D721Med (cell line): ENCODE data around the gene FGD5.

Source experiments
- DNase-seq: peaks from one replicate; pipeline ENCODE4 v3.0.0; 2011; ENCODE audit warnings: low spot score; ENCODE audit not compliant: insufficient read length
- FAIRE-seq: peaks from 2 replicates; lab custom pipeline; 2011; peaks lifted over from hg19 to GRCh38; lab: Jason Lieb, UNC
- TF ChIP-seq, protein P1 (sequence below): IDR thresholded peaks from 2 replicates; pipeline ENCODE4 v1.5.1; 2012; ENCODE audit warnings: mild to moderate bottlenecking, control low read depth; ENCODE audit not compliant: insufficient read depth; ENCODE audit errors: missing control alignments

The FGD5 gene

DNA sequence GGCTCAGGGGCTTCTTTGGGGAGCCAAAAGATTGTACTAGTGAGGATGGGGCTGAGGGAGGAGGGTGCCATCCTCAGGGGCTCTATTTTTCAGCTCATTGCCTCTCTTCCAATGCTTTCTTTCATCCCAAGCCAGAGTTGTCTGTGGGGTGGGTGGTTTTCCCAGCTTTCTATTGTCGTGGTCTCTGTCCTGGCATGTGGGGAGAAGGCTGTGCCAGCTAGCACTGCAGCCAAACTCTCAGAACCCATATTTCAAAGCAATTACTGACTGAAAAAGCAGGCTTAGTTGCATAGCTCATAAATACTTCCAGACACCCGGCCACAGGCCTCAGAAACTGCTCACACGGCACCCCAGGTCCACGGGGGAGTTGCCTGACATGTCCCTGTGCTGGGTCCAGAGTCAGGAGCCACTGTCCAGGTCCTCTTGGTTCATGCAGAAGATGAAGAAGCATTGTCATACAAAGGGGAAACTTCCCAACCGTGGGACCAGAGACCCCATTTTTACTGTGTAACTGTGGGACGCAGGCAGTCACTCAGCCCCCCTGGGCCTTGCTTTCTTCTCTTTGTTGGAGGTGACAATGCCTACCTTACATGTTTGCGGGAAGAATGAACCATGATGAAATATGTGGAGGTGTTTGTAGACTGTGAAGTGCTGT lies 27.6 kb downstream of the FGD5 start:
- FAIRE-seq (no peak), DNase-seq (no peak)
- TF ChIP-seq, protein P1, sequence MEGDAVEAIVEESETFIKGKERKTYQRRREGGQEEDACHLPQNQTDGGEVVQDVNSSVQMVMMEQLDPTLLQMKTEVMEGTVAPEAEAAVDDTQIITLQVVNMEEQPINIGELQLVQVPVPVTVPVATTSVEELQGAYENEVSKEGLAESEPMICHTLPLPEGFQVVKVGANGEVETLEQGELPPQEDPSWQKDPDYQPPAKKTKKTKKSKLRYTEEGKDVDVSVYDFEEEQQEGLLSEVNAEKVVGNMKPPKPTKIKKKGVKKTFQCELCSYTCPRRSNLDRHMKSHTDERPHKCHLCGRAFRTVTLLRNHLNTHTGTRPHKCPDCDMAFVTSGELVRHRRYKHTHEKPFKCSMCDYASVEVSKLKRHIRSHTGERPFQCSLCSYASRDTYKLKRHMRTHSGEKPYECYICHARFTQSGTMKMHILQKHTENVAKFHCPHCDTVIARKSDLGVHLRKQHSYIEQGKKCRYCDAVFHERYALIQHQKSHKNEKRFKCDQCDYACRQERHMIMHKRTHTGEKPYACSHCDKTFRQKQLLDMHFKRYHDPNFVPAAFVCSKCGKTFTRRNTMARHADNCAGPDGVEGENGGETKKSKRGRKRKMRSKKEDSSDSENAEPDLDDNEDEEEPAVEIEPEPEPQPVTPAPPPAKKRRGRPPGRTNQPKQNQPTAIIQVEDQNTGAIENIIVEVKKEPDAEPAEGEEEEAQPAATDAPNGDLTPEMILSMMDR, result no peak

DNA sequence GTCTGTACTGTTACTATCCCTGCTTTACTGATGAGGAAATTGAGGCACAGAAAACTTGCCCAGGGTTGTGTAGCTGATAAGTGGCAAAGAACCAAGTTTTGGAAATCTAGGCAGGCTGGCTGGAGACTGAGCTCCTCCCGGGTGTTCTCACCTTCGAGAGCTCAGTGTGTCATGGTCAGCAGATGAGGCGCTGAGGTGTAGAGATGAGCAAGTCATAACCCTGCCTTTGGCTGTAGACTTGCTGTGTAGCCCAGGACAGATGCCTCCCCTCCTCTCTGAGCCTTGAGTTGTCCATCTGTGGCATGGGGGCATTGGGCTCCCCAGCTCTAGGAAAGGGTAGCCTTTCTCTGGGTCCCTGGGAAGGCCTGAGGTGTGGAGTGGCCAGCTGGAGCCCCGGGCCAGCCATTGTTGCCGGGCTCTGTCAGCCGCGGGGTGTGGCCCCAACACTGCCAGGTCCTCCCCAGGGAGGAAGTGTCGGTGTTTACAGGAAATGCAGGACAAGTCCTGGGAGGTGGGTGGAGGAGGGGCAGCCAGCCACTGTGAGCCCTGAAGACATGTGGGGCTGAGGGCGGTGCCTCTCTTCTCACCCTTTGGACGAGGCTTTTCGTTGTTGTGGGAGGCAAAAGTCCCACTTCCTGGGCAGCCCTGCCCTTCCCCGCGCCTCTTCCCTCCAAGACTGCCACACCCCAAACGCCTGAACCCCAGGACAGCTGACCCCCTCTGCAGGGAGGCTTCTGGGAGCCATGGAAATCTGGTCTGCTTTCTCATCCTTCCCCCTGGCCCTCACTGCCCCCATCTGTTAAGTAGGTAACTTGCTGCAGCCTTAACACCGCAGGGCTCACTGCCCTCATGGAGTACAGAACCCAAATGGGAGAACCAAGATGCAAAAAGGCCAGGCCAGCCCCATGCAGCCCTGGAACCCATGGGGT lies 29.1 kb downstream of the FGD5 start:
- no peak for DNase-seq
- FAIRE-seq, result no peak
- TF ChIP-seq, protein P1, result no peak

- FAIRE-seq (no peak), DNase-seq (no peak)
- TF ChIP-seq, protein P1, result no peak
Measured at GRCh38 chr3:14848906-14849305, 30.1 kb downstream of the FGD5 start.

DNA sequence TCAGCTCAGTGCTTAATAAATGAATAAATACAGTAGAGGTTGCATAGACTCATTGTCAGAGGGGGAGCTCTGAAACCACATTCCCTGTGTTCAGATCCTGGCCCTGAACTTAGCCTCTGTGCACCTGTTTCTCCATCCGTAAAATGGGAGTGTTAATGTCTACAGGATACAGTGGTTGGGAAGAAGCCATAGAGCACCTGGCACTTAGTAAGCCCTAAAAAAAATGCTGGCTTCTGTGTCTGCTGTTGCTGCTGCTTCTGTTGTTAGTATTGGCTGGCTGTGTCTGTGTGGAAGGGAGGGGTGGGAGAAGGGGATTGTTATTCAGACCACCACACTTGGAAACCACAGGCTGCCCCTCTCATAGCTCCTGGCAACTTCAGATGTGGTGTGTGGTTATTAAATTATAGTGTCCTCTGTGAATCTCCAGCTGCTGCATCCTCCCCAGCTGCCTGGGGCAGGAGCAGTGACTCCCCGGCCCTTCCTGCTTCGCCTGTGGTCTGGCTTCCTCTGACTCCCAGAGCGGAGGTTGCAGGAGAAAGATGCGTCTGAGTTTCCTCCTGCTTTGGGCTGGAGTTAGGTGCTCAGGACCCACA lies 31.0 kb downstream of the FGD5 start:
- DNase-seq, result no peak
- TF ChIP-seq, protein P1, result no peak
- no peak for FAIRE-seq

GRCh38 chr3:14852058-14852594 lies 33.4 kb downstream of the FGD5 start:
- TF ChIP-seq, protein P1, result no peak
- FAIRE-seq, result no peak

DNA sequence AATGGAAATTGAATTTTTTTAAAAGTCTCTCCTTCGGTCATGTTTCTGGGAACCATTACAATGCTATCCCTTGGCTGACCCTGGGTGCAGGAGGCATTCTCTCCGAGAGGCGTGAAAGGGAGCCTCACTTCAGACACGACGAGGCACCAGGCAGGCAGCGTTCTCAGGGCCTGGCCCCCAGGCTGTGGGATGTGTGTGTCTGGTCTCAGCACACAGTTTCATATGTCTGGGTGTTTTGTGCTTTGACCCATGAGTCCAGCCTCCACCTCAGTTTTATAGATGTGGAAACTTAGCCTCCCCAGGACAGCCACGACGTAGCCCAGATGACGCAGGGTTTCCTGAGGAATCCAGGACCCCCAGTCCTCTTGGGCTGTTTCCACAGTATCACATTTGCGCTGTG lies 34.0 kb downstream of the FGD5 start:
- DNase-seq (no peak), FAIRE-seq (no peak)
- TF ChIP-seq, protein P1, result no peak

More at GRCh38 chr3:14852058-14852594, 33.4 kb downstream of the FGD5 start:
- no peak for DNase-seq
